GM21717 (cell line): ENCODE measurements around the gene KLHL29.

ENCODE experiments used
- ATAC-seq: cut with Tn5 transposase; IDR thresholded peaks from one replicate; pipeline ENCODE4 v1.9.1; 2021; ENCODE audit warnings: mild to moderate bottlenecking, moderate library complexity; ENCODE audit not compliant: unreplicated experiment

Gene KLHL29

DNA sequence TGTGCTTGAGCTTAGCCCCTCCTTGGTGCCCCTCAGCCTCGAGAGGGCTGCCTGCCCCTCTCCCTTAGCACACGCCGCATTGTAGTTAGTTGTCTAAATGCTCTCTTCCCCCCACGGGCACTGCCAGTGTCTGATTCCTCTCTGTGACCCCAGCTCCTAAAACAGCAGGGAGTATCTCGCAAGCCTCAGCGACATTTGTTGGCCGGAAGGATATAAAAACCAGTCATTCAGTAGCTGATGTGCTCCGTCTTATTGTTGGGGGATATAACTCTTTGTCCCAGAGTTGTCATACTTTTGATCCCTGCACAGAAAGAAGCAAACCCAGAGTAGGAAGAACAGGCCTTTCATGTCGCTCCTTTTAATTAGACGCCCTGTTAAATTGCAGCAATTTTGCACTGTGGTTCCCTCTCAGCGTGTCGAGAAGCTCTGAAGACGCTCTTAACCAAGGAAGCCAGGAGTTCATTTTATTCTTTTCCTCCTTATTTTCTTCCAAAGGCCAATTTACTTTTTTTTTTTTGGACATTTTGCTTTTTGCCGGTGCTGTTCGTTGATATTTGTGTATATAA lies 201.8 kb downstream of the KLHL29 start:
- ATAC-seq, result no peak

DNA sequence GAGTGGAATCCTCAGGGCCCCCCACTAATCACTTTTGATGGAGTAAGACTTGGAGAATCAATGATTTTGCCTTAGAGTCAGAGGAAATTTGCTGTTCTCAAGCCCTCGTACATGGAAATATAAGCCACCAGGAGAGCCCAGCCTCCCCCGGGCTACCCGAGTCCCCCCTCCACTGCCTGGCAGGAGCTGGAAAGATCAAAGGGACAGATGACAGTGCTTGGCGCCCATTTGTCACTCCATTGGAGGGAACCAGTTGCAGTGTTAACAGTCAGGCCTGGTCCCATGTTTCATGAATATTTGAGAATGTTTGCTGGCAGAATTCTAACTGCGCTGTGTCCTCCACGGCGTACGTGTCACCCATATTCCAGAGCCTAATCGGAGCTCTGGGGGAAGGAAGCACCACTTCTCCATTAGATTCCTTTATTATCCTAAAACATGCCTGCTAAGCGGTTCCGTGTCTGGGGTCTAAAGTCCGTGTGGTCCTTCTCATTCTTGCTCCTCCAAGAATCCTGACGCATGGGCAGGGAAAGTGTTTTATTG lies 202.4 kb downstream of the KLHL29 start:
- no peak for ATAC-seq

- ATAC-seq, result no peak
Measured at GRCh38 chr2:23588106-23588505, 203.1 kb downstream of the KLHL29 start.

GRCh38 chr2:23588508-23589201 lies 203.7 kb downstream of the KLHL29 start:
- no peak for ATAC-seq

DNA sequence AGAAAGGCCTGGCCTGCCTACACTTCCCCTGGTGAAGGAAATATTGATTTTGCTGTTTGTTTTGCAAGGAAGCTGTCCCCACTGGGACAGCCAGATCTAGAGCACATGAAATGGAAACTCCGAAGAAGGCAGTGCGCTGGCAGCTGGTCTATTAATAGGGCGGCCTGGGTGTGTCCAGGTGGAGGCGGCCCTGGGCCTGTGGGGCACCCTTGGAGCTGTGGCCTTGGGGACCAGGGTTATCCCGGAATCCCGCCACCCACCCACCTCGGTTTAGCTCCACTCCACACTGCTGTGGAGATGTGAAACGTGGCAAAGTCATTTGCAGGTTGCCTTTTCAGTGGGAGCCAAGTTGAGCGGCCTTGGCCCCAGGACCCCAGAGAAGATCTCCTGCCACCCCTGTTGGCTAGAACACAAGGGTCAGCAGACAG lies 204.3 kb downstream of the KLHL29 start:
- no peak for ATAC-seq

GRCh38 chr2:23589739-23590138 lies 204.8 kb downstream of the KLHL29 start:
- no peak for ATAC-seq

DNA sequence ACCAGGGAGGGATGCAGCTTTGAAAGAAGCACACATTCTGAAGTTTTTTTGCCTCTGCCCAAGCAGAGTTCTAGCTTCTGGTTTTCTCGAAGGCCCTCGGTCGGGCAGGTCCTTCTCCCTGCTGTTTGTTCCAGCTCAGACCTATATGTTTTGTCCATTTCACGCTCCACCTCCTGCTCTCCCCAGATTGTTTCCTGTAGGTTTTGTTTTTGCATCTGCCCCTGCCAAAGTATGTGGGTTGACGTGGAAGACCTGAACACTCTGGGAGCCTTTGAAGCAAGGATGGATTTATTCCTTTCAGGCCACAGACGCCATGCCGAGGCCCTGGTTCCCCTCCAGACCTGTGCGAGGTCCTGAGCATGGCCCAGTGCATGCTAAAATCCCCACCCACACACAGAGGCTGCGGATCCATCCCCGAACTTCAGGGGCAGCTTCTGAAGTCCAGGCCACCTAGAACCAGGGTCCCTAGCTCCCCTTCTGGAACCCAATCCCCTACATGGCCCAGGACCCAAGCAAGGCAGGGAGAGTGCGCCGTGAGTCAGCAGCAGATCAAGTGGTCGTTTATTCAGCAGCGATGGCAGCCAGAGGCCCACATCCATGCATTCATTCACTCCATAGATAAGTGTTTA lies 205.4 kb downstream of the KLHL29 start:
- ATAC-seq, result no peak

GRCh38 chr2:23591111-23591510 lies 206.1 kb downstream of the KLHL29 start:
- ATAC-seq, result no peak

DNA sequence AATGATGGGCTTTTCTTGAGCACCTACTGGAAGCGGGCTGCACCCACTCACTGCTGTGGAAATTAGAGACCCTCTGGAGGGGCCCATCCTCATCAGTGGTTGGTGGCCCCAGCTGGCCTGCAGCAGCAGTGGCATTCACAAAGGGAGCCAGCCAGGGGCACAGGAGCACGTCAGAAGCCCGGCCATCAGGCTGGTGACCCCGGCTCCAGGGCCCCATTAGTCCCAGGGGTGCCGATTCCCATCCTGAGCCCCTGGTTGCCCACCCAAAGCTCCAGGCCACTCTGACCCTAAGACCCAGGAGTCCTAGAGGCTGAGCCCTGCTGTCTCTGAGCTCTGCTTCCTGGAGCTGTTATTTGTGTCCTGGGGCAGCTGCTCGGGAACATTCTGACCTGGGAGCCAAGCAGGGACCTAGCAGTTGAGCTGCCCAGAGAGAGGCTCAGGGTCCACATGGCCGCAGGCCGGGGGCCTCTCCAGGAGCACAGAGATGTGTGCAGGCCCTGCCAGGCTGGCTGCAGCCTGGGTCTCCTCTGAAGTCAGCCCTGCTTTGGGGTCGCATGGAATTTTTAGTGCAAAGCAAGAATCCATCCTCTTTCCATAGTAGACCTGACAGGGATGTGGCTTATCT lies 207.2 kb downstream of the KLHL29 start:
- no peak for ATAC-seq

GRCh38 chr2:23592898-23593751 lies 208.1 kb downstream of the KLHL29 start:
- ATAC-seq, result no peak

GRCh38 chr2:23593752-23594459 lies 208.9 kb downstream of the KLHL29 start:
- no peak for ATAC-seq

DNA sequence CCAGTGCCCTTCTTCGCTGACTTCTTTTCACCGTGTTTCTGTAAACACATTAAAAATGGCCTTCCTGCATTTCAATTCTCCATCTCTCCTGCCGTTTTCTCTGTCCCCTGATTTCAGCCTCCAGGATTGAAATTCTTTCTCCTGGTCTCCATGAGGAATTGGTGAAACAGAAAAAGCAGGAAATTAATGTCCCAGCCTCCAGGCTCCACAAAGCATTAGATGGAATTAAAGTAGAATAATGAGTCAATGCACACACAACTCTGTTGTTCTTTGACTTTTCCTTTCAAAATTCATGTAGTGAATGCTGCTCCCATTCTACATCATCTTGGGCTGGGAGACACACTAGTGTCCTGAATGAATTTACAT lies 209.5 kb downstream of the KLHL29 start:
- no peak for ATAC-seq

DNA sequence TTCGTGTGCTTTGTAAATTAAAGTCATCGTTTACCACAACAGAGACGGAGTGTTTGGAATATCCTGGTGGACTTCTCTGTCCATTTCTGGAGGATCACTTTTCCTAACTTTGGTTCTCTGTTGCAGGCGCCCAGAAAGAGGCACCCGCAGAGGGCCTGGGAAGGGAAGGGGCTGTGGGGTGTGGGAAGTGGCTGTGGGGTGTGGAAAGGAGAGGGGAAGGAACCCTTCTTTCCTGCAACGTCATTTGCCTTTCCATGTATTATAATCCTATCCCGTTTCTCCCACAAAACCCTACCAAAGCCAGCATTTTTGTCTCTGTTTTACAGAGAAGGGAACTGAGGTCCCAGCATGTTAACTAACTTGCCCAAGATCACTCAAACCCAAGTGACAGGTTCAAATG lies 210.0 kb downstream of the KLHL29 start:
- no peak for ATAC-seq

DNA sequence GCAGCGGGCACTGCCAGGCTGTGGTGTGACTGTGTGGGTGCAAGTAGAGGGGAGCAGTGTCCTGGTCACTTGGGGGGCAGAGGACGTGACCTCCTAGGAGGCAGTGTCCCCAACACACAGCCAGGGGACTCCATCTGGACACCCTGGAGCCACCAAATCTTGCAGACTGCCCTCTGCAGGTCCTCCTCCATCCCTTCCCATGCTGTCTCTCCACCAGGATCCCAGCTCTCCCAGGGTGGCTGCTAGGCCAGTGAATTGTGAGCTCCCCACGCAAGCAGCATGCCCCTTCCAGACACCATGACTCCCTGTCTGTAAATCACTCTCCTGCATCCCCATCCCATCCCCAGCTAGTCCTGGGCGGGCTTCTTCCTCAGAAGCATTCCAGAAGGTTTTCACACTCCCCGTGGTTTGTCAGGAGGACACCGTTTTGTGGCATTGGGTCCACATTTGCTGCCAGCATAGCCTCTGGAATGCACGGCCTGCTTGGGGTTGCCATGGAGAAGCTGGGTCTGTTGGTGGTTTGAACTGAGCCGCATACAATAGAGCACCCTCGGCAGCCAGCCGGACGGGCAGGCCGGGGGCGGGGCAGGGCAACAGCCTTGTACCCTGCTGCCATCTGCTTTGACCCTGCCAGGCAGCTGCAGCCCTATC lies 210.7 kb downstream of the KLHL29 start:
- no peak for ATAC-seq

GRCh38 chr2:23596316-23596885 lies 211.4 kb downstream of the KLHL29 start:
- no peak for ATAC-seq

- ATAC-seq, result no peak
Measured at GRCh38 chr2:23597687-23598086, 212.7 kb downstream of the KLHL29 start.

- no peak for ATAC-seq
Measured at GRCh38 chr2:23599006-23599405, 214.0 kb downstream of the KLHL29 start.

DNA sequence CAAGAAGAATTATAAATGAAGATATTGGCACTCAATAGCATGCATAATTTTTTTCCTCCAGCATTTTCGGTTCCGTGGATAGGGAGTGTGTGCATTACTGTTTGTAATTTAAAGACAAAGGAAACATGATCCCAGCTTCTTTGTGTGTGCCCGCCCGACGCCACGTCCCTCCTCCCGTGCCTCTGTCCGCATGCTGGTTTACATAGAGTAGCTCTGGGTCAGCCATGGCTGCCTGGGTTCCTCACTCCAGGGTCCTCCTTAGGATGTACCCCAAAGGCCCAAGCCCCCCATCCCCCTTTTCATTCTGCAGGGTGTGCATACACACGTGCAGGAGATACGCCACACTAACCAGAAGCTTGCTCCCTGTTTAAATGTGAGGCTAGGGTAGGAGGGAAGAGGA lies 214.7 kb downstream of the KLHL29 start:
- ATAC-seq, result no peak

GRCh38 chr2:23600346-23600745 lies 215.4 kb downstream of the KLHL29 start:
- no peak for ATAC-seq
